Femur (tissue), 1 donor: ENCODE data around the gene SAMD11.
A peak's percentile ranks its signal among the peaks of the same experiment; 100 is the strongest.

ENCODE experiments used
- DNase-seq: peaks from one replicate; pipeline ENCODE4 v3.0.0-alpha.2; 2017

SAMD11 gene

GRCh38 chr1:905811-906599 lies 17.7 kb upstream of the SAMD11 start:
- peak; percentile 55 for DNase-seq

DNA sequence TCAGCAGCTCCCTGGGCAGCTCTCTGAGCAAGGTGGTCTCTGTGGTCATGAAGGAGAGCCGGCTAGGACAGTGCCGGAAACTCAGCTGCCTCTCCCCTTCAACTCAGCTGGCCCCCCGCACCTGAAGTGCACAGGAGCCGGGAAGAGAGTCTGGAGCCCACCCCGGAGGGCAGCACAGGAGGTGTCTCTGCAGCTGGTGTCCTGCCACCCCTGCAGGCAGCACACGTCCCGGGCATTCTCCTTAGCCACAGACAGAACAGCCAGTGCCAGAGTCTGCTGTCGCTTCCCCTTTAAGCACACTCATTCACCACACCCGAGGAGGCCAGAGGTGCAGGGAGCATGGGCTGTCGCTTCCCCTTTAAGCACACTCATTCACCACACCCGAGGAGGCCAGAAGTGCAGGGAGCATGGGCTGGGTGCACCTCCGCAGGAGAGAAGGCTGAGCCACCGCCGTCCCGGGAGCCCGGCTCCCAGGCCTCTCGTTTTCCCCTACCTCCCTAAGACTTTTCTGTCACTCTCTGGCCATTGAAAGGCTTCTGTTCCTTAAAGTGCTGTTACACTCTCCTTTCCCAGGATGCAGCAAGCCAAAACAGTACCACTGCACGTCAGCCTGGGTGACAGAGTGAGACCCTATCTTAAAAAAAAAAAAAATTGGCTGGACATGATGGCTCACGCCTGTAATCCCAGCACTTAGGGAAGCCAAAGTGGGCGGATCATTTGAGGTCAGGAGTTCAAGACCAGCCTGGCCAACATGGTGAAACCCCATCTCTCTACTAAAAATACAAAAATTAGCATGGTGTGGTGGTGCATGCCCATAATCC lies 16.9 kb upstream of the SAMD11 start:
- DNase-seq: peak; percentile 33

DNA sequence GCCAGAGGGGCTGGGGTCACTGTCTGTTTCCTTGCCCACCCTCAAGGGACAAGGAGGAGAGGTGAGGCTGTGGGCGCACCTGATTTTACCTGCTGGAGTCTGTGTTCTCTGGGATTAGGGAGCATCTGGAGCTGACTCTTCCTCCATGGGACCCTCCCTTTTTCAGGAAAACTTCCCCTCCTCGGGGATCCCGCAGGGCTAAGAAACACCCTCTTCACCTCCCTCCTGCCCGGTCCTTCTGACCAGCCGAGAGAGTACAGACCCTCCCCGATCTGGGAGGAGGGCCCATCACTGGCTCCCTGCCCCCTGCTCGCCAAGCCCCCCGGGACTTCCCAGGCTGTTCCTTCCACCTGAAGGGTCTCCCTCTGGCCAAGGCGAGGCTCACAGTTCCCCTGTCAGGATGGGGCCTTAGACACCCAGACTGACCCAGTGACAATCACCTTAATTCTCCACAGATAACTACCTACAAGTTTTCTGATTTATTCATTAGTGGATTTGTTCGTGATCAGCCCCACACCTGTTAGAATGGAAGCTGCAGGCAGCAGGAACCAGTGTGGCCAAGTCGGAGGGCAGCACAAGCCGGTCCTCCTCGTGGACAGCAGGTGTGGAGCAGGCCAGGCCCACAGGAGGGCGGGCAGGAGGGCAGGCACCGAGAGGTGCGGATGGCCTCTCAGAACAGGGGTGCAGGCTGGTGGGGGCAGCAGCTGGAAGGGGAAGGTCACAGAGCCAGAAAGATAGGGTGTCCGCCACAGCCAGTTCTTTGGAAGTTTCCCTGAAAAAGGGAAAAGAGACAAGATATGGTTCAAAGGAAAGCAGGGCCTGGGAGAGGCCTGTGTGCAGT lies 15.9 kb upstream of the SAMD11 start:
- DNase-seq: peak; percentile 32

GRCh38 chr1:908661-909060 lies 15.1 kb upstream of the SAMD11 start:
- no peak for DNase-seq

DNA sequence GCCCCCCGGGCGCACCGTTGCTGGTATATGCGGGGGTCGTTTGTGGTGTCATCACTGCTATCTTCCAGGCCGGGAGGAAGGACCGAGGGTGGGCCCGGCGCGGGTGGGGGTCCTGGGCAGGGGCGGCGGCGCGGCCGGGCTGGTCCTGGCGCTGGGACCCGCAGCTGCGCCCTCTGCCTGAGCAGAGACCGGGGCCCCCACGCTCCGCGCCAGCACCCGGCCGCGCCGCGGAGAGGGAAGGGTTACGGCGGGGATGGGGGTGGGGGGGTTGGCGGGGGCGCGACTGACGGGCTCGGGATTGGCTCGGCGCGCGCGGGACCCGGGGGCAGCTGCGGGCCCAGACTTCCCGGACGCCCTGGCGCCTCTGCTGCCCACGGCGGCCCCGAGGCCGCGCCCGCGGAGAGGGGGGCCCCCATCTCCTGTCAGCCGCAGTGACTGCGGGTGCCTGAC lies 13.8 kb upstream of the SAMD11 start:
- no peak for DNase-seq

DNA sequence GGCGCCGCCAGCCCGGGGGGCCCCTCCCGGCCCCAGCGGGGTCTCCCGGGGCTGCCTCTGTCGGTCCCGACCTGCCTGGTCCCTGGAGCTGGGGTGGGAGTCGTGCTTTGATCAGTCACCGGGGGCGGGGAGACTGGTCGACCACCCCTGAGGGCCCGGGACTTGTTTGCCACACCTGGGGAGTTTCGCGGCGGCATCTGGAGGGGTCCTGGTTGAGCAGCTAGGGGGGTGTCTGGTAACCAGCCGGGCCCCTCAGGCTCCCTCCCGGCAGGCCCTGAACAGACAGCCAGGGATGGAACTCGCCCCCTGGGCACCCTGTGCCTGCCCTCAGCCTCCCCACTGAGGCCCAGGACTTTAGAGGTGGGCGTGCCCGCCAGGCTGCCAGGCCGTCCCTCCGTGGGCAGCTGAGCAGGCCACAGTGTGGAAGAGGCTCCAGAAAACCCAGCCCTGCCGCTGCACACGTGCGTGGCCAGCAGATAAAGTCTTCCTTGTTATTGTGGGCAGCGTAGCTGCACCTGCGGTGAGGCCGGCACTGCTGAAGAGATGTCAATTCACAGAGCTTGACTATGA lies 13.3 kb upstream of the SAMD11 start:
- DNase-seq: peak; percentile 46

GRCh38 chr1:910881-911721 lies 12.6 kb upstream of the SAMD11 start:
- peak; percentile 35 for DNase-seq

DNA sequence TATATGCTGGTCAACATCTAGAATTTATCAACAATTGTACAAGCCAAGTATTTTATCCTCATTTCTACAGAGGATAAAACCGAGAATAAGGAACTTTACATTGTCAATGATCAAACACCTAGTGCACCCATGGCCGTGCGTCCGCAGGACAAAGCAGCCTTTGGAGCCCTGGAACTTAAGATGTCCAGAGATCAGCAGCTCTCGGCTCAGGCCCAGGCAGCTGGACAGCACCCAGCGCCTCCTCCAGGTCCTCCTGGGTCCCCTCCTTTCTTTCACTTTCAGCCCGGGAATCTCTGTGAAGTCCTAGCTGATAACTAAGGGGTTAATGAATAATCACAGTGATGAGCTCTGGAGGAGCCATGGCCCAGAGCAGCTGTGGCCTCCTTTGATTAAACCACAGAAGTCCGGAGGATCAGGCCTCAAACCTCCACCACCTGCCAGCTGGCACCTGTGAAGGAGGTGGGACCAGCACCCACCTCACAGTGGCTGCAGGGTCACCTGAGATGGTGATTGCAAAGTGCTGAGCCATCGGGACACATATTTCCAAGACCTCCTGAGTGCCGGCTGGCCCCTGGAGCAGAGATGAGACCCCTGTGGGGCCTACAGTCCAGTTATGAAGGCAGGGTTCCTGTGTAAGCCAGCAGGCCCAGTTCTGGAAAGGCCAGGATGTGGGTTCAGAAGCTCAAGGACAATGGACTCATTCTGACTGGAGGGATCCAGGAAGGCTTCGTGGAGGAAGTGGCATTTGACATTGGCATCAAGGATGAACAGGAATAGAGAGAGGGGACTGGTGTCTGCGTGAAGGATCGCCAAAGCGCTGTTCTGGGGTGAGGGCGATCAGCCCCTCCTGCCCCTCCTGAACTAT lies 11.6 kb upstream of the SAMD11 start:
- DNase-seq: peak; percentile 20

DNA sequence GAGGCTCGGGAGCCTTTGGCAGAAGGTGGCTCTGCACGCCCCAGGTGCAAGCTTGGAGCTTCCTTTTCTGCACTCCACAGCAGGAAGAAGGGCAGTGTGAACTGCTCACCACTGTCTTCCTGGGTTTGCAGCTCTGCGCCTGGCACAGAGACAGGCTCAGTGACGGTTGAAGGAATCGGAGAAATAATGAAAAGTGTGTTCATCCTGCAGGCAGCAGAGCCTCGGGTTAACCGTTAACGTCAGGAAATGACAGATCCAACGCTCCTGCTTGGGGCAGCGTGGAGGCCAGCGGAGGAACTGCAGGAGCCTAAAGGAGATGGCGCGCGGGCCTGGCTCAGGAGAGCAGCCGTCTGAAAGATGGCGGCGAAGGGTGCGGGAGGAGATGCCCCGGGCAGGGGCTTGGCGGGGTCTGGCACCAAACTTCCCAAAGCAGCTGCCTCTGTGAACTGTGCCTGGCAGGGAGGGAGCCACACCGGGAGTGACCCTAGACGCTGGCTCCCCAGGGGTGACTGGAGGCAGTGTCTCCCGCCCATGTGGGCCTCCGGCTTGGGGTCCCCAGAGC lies 10.9 kb upstream of the SAMD11 start:
- DNase-seq: peak; percentile 26

DNA sequence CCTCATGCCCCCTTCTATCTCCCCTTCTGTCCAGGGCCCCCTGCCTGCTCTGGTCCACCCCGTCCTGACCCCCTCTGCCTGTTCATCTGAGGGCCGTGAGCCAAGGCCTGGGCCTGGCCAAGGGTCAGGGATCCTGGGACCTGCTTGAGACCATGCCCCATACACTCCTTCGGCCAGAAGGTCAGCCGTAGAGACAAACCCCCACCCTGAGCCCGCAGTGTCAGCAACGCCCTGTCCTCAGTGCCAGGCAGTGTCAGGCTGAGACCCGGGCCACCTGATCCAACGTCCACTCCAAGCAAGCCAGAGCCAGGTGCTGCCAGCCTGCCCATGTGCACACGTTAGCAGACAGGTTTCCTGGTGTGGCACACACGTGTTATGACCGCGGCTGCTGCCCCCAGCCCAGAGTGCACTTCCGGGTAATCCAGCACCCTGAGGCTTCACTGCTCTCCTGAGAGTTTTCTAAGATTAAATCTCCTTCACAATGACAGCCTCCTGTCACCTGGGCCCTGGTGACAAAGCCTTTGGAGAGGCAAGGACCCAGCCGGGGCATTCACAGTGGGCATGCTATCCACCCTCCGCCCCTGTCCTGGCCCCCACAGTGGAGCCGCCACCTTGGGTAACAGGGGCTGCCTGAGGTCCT lies 10.1 kb upstream of the SAMD11 start:
- DNase-seq: peak; percentile 28

DNA sequence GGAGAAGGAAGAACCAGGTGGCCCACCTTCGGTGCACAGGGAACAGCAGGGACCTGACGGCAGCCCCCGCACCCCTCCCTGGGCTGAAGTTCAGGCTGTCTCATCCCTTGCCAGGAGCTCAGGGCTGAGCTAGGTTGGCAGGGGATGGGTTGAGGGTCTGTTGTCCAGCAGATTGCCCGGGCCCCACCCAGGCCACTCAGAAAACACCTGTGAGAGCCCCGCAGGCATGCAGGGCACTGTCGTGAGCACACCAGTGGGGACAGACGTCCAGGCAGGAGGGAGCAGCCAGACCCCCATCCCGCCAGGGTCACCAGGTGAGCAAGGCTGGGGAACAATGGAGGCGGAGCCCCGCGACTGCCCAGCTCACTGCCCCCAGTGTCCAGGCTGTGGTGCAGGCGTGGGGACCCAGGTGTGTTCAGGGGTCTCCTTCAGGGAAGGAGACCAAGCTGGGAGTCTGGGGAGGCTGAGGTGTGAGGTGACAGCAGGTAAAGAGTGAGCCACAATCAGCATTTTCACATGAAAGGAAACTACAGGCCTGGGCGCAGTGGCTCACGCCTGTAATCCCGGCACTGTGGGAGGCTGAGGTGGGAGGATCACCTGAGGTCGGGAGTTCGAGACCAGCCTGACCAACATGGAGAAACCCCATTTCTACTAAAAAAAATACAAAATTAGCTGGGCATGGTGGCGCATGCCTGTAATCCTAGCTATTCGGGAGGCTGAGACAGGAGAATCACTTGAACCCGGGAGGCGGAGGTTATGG lies 9.4 kb upstream of the SAMD11 start:
- no peak for DNase-seq

GRCh38 chr1:914891-915280 lies 8.8 kb upstream of the SAMD11 start:
- DNase-seq: no peak

DNA sequence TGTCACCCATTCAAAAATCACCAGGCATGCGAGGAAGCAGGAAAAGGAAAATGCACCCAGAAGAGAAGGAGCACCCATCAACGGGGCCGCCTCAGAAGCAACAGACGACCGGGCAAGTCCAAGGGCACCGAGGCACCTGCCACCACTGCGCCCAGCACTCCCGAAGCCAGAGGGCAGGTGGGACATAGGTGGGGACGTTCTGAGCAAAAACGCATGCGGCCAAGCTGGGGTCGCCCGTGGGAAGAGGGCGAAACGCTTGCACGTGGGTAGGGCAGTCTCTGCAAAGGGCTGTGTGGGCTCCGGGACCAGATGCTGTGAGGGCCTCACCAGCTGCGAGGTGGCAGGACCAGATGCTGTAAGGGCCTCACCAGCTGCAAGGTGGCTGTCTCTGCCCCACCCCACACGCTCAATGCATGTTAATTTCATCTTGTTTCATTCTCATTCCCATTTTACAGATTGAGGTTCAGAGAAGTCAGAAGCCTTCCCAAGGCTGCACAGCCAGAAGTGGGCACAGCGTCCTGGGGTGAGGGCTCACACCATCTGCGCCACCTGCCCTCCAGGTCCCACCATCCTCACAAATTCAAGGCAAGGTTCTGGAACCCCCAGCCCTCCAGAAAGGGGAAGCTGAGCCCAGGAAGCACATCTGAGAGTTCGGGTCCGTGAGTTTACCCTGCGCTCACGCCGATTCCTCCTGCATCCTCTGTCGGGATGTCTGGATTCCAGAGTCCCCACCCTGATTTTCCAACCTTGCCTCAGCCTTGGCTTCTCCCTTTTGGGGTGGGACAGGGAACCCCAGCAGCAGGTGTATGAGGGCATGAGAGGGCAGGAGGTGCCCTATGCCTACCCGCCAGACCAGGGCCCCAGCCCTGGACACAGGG lies 8.2 kb upstream of the SAMD11 start:
- DNase-seq: peak; percentile 19

DNA sequence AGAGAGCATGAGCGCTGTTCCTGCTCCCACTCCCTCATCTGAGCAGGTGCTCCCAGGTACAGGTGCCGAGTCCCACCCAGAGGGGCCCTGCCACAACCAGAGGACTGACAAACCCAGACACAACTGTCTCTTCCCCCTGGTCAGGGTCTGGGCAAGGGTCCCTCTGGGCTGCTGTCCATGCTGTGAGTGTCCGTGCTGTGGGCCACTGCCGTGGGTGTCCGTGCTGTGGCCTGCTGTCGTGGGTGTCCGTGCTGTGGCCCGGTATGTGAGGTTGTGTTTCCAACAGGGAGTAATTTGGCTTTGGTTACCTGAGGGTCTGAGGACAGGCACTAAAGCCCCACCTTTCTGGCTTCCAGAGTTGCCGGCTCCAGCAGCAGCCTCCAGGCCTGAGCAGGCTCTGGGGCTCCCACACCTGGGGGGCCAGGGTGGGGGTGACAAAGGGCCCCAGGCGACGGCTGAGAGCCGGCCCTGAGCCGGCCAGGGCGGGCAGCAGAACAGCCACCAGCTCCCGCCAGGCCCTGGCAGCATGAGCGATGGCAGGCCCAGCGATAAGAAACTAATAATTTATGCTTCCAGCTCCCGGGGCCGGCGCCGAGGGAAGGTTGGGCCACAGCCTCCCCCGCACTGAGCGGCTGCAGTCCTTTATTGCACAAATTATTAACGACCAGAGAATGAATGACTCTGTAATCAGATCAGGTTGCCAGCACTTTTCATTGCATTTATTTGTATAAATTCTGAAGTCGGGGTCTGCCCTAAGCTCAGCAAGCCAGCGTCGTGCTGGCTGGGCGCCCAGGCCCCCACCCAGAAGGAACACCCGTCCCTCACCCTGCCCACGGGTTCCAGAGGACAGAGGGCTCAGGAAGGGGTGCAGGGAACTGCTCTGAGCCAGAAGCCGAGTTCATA lies 7.3 kb upstream of the SAMD11 start:
- no peak for DNase-seq

GRCh38 chr1:917076-917459 lies 6.7 kb upstream of the SAMD11 start:
- DNase-seq: no peak

DNA sequence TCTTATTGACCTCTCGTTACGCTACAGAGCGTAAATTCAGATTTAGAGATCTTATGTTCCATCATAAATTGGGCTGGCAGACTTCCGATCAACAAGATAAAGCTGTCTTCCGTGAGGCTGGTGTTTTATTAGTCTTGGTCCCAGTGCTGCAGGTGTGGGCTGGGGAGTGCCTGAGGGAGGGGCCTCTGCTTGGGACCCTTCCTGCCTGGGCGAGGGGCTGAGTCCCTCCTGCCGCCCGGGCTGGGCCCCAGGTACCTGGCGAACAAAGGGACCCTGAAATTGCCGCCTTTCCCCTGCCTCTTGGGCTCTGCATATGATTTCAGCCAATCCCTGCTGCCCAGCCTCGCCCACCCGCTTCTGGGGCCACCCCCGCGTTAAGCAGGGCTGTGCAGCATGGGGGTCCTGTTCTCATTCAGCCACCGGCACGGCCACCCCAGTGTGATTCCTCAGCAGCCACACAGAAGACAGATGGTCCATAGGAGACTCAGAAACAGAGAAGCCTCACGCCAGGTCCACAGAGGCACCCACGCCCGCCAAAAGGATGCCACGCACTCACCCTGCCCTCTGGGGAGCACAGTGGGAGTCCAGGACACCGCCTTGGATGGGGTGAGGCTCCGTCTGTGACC lies 6.1 kb upstream of the SAMD11 start:
- DNase-seq: no peak

- DNase-seq: no peak
Observed at GRCh38 chr1:918353-918752, 5.4 kb upstream of the SAMD11 start.
